C1 segment of cervical spinal cord (tissue), 14 donors: ENCODE data around the gene GPR35.

Source experiments
- DNase-seq, 14 donors: peaks; one replicate each; lab custom pipeline; 2025; lab: John Stamatoyannopoulos, UW

GPR35 gene

DNA sequence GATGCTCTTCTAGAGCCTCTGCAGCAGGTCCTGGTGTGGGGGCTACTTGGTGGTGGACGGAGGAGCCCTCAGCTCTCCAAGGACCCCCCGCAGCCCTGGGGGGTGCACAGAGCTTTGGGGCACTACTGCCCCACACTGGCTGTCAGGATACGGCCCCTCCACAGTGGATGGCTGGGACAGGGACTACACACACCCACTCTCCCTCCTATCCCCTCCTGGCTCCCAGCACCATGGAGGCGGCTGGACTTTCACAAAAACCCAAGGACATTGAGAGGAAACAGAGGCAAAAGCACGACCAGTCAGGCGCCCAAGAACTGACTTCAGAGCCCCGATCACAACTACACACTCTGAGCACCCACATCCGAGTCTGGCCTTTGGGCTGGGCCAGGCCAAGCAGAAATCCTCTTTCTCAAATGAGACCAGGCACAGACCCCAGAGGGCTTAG is 12.6 kb downstream of the GPR35 start:
- no peak for DNase-seq

DNA sequence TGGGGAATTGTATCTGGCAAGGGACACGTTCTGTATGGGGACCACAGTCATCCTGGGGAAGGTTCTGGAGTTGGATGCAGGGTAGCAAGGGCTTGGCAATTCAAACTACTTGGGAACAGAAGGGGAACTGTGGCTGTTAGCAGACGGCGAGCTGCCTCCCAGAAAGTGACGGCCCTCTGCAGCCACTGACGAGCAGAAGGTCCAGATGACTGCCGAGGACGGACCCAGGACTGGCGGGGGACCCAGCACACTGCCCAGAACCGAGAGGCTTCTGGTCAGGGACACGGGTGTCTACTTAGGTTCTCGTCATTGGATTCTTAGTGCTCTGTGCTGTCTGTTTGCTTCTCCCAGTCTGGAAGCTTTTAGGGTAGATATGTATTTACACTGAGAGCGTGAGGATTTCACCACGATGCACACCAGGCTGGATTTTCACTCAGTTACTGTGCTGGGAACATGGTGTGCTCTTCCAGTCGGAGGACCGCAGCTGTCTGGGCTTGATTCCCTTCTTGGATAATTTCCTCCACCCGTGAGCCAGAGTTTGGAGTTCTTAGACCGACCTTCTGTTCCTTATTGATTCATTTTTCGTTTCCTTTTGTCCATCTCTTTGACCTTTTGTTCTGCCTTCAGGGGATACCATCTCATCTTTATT is 13.4 kb downstream of the GPR35 start:
- DNase-seq: no peak

DNA sequence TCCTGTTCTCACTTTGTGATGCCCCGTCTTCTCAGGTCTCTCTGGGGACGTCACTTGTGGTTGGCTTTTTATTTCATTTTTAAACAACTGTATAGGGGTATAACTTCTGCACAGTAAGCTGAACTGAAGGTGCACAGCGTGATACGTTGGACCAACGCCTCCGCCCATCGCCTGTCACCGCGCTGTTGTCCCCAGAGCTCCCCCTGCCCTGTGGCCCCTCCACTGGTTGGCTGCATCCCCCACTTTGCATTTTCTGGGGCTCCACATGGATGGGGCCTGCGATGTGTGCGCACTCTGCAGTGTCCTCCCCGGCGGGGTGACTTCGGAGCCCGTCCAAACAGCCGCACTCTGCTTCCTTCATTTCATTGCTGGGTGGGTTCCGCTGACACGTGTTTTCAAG is 14.3 kb downstream of the GPR35 start:
- no peak for DNase-seq

DNA sequence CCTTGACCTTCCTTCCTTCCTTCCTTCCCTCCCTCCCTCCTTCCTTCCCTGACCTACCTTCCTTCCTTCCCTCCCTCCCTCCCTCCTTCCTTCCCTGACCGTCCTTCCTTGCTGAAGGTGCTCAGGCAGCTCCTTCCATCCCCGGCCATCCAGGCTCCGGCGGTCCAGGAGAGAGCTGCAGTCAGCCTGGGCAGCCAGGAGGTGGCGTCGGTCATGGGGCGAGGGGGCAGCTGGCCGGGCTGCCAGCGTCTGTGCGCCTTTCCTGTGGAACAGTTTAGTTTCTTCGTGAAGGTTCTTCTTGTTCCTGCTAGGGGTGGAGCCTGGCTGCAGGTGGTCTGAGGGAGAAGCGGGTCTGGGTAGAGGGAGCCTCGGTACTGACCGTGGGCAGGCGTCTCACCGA is 15.7 kb downstream of the GPR35 start:
- DNase-seq: no peak

DNA sequence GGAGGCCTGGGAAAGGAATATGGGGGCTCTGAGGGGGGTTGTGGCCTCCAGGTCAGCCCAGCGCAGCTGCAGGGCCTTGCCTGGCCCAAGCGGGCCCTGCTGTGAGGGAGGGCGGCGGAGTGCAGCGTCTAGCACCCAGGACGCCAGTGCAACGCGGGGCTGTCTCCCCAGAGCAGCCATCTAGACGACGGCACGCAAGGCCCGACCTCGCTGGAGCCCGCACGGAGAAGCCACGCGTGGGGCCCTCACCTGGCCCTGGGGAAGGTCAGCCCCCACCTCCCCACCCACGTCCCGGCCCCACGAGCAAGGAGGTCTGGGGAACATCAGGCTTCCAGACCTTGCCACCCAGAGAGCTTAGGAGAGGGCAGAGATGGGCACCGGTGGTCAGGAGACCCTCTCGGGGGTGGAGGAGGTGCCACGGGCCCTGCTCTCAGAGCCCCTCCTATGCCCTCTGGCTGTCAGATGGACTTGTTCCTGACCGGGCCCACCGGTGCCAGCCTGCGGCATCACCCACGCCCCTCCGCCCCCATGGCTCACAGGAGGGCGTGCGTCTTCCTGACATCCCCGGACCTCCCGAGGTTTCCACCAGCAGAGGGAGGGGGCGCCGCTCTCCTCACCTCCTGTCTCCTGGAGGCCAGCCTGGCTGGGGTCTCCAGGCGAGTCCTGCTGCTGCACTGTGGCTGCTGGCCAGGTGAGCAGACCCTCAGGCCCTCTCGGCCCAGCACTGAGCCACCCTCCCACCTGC is 17.0 kb downstream of the GPR35 start:
- no peak for DNase-seq

DNA sequence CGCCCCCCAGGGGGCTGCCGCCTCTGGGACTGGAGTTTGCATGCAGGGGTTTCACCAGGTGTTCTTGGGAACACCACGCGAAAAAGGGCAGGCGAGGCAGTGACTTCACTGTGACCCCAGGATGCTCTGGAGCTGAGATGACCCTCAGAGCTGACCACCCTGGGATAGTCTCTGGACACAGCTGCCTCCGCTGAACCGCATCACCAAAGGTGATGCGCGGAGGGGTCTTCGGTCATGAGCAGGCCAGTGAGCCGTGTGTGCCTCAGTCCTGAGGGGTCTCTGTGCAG is 17.5 kb downstream of the GPR35 start:
- DNase-seq: no peak

DNA sequence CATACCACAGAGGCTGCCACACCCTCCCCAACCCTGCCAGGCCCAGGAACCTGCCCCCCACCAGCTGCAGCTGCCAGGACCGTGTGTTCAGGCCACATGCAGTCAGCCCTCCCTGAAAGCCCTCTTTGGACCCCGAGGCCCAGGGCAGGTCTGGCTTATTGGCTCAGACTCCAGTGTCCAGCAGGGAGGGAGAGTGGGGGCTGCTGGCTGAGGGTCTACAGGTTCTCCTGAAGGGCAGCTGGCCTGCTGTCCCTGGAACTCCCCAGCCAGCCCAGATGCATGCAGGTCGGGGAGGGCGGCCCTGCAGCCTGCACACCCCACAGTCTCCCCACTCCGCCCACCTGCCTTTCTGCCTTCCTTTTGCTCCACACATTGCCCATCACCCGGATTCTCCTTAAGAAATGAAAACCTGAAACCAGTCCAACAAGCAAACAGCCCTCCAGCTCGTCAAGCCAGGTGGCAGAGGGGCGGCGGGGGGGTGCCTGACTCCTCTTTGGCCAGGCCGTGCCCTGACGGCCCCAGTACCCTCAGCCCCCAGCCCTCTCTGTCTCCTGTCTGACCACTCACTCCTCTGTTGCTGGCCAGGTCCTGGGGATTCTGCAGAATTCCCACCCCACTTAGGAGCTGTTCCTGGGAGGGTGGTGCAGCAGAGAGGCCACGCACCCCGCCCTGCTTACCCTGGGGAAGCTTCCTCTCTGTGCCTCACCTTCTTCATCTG is 18.0 kb downstream of the GPR35 start:
- DNase-seq: no peak

DNA sequence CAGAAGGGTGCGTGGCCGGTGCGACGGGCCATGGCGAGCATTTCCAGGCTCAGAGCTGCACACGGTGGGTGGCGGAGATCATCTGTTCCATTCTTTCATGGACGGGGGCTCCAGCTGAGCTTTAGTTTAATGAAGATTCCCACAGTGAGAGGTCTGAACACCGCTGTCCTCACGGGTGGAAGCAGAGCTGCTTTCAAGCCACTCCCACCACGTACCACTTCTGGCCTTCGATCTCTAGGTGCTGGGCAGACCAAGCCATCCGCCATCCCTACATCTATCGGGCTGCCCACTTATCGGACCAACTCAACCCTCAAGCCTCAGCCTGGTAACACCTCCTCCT is 18.5 kb downstream of the GPR35 start:
- DNase-seq: no peak

DNA sequence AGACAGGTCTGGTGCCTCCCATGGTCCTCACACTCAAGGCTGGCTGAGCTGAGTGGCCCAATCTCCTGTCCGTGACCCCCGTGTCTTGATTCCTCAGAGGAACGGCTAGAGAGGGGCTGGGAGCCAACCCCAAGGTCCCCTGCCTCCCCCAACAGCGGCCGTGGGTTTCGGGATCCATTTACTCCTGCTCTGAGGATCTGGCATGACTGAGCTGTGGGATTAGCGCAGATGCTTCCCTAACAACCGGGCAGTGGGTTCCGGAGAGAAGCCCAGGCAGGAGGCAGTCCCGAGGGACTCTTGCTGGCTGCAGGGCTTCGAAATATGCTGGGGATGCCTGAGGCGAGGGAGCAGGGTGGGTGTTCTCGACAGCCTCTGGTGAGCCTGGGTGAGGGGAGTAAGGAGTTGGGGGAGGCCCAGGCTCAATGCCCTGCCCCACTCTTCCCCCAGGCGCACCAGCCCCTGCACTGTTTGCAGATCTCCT is 18.9 kb downstream of the GPR35 start:
- DNase-seq: no peak

DNA sequence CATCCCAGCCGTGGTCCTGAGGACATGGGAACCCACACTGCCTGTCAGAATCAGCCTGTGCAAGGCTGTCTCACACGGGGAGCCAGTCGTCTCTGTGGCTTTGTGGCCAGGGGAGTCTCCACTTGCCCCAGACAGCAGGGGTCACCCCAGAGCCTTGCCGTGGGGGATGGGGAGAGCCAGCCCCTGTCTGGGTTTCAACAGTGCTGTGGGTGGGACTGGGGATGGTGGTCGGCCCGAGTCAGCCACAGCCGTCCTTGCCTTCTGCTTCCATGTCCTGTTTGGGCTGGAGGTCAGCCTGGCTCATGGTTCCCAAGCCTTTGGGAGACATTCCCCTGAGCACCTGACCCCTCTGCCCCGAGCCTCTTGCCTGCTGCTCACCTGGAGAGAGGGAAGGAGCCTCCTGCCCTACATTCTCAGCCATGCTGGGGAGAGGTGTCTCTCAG is 19.6 kb downstream of the GPR35 start:
- no peak for DNase-seq

DNA sequence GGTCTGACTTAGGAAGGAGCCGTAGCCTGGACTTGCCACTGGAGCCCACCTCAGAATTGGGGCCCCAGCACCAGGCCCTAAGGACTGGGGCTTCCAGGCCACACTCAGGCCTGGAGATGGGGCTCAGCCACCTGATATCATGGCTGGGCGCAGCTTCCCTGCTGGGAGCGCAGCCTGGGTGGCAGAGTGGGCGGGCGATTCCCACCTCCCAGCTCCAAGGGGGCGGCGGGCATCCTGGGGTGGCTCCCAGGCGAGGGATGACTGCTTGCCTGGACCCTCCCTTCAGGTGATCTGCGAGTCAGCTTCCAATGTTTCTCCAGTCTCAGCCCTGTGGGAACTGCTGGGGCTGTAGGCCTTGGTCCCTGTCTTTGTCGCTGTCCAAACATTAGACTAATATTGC is 20.1 kb downstream of the GPR35 start:
- no peak for DNase-seq

DNA sequence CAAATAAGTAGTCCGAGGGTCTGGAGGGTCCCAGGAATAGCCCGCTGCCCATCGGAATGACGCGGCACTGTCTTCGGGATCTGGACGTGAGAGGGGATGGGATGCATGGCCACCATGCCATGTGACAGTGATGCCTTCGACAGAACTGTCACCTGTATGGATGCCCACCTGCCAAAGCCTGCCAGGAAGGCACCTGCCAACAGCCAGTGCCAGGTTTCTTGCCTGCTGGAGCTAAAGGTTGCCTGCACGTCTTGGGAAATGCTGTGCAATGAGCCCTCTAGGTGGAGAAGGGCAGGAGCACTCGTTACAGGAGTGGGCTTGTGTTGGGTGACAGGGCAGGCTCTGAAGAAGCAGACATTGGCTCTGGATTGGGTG is 20.5 kb downstream of the GPR35 start:
- DNase-seq: no peak

DNA sequence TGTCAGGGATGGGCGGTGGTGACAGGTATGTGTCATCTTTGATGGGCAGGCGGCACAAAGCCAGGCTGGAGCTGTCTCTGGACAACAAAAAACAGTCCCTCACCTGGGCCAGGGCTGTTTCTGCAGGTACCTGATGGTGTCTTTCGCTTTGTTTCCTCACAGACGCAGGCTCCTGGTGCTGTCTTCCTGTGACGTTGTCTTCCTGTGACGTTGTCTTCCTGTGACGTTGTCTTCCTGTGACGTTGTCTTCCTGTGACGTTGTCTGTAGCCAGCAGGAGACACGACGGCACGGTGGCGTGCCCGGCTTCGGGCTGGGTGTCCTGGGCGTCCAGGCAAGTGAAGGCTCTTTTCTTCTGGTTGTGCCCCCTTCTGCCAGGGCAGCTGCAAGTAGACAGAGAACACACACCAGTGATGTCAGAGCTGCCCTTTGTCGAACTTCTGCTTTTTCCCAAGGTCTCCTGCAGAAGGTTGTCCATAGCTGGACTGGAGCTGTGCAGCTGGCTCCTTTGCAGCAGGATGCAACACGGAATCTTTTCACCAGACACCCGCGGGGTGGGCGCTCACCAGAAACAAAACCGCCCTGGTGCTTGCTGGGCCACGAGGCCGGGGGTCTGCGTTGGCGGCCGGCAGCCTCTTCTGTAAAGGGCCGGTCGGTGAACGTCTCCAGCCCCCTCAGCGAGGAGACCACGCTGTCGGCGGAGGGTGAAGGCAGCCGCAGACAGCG is 21.1 kb downstream of the GPR35 start:
- DNase-seq: no peak

DNA sequence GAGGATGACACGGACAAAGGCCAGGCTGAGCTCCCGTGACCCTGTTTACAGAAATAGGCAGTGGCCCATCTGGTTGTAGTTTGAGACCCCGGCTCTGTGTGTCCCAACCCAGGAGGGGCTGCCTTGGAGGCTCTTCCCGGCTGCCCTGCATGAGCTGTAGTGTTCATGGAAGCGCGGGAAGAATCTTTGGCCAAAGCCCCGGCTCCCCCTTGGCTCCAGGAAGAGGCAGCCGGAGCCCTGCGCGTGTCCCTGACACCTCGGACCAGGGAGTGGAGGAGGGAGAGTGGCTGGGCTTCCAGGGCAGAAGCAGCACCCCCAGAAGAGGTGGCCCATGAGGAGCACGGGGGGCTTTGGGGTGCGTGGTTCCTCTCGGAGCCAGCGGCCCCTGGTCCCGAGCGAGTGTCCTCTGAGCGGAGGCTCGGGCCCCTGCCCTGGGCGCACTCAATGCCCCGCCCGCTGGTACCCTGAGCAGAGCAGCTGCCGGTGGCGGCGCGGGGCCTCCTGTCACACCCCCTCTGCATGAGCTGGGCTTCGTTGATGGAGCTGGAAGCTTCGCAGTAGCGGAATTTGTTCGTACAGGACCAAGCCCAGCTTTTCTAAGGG is 21.7 kb downstream of the GPR35 start:
- no peak for DNase-seq

DNA sequence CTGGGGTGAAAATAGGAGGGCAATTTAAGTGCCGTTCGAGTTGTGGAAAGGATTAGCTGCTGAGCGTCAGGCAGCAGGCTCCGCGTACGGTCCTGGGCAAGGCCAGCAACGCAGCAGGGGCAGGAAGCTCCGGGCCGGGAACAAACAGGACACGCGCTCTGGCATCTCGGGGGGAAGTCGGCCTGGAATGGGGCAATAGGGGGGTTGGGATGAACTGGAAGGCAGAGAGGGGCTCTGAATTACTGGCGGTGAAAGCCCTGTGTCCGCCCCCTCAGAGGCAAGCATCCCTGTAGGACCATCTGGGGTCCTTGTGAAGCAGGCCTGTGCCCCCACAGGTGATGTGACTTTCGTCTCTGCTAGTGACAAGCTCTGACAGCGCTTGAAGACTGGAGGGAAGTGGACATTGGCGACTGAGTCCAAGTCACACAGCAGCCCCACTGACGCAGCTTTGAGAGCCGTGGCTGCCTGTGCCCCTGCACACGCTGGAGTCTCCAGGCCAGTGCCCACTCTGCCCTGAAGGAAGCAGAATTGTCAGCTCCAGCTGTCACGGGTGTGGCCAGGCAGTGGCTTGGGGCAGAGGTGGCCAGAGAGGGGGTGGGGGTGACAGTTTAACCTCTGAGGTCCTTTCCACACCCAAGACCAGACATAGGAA is 22.3 kb downstream of the GPR35 start:
- no peak for DNase-seq

DNA sequence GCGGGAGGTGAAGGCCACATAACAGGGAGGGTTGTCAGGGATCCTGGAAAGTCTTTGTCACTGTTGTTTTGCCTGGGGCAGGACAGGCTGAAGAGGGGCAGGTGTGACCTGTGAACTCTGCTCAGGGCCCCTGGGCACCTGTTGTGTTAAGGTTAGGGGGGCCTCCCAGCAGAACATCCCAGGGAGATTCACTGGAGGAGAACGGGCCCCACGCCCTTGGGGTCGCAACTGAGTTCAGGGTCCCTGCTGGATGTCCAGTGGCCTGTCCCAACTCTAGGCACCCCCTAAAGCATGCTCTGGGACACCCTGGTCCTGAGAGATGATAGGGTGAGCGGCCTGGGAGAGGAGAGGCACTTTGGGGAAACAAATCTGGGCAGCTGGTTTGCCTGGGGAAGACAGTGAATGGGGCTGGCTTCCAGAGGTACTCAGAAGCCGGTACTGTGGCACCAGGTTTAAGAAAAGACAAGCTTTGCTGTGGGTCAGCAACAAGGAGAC is 22.9 kb downstream of the GPR35 start:
- no peak for DNase-seq

DNA sequence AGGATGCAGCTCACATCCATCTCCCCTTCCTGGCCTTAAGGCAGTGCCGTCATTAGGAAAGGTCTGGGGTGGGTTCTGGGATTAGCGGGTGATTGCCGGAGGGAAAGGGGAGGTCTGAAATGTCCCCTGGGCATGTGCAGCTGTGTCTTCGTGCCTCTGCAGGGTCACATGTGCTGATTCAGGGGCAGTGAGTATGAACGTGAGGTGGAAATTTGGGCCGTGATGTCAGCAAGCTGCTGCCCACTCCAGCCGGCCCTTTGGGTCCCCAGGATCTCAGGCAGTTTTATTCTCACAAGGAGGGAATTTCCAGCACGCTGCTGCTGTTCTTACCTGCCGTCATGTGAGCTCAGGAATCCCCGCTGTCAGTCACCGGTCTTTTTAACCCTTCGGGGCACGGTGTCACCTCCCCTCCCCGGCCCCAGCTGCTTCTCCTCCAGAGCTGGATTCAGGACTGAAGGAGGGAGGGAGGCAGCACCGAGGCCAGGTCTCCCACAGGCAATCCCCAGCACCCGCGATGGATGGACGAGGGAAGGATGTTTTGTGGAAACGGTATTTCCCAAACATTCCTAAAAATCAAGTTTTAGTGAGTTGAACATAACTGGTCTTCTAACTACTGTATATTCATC is 23.5 kb downstream of the GPR35 start:
- no peak for DNase-seq

DNA sequence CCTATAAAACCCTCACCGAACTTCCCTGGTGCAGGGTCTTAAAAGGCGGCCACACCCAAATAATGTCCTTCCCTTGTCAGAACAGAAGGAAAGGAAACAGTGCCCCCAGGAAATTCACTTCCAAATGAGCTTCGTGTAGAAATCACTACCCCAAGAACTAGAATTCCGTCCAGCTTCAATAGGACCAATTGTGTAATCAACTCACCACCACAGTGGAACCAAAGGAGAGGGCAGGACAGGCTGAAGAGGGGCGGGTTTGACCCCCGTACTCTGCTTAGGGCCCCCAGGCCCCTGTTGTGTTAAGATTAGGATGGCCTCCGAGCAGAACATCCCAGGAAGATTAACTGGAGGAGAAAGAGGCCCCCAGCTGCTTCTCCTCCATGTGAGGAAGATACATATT is 24.1 kb downstream of the GPR35 start:
- DNase-seq: no peak

DNA sequence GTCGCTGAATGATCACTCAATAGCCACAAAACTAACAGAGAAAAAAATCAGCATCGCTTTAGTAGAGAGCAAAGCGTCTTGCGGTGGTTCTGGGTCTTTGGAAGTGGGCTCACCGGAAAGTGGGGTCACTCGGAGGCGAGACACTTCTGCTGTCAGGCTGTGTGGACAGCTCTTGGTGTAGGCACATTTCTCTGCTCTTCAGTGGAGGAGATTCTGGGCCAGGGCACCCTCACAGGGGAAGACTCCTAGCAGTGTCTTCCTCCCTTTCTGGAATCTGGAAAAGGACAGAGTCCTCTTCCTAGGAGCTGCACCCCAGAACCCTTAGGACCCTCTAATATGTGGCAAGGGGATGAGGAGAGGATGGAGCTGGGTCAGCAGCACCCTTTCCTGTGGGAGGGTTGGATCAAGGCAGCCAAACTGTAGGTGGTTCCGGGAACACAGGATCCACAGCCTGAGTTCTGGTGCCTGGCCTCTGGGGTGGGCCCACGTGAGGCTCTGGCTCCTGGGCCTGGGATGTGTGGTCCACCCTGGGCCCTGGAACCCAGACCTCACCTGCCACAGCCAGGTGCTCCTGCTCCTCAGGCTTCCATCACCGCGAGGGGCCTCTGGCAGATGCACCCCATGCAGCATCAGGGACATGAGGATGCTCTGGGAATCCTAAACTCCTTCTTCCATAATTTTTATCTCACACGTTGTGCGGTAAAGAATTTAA is 25.1 kb downstream of the GPR35 start:
- no peak for DNase-seq

DNA sequence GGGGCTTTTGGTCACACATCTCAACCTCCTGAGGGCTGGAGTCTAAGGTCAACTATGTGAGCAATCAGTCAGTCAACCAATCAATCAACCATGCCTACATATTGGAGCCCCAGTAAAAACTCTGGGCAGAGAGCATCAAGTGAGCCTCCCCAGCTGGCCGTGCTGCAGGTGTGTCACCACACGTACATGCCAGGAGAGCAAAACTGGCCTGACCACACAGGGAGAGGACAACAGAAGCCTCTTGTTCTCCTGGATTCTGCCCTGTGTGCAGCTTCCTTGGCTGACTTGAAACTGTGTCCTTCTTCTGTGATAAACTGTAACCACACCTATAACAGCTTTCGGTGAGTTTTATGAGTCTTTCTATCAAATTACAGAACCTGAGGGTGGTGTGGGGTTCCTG is 25.9 kb downstream of the GPR35 start:
- no peak for DNase-seq
